H1 (cell line): ENCODE measurements around the gene PRKAG1. TPM values are rescaled to one million over a fixed set of nuclear protein-coding genes. Genes with fewer than 3 reads are reported as not detected.
A peak's percentile ranks its signal among the peaks of the same experiment; 100 is the strongest.

Source experiments
- CTCF ChIA-PET: fragments of 300-600 bp; sonication (Branson Sonifier 250); formaldehyde crosslinking; loops from one replicate; lab custom pipeline; 2021; ENCODE audit not compliant: partially characterized antibody; lab: Charles Lee
- POLR2A ChIA-PET: fragments of 300-600 bp; sonication (Branson Sonifier 250); formaldehyde crosslinking; loops from one replicate; lab custom pipeline; 2021; ENCODE audit warnings: inconsistent platforms; ENCODE audit not compliant: partially characterized antibody; lab: Charles Lee
- DNase-seq, 2 experiments: peaks; one replicate each; pipeline versions ENCODE4 v3.0.0 to v3.0.0-alpha.2; 2010 to 2022; ENCODE audit warnings: low spot score in 2 of 2, low read depth in 1 of 2, mixed read lengths in 1 of 2
- FAIRE-seq: peaks from 2 replicates; lab custom pipeline; 2011; peaks lifted over from hg19 to GRCh38; lab: Jason Lieb, UNC
- H2AFZ ChIP-seq: 2 replicates; pipeline ENCODE4 v1.8.1; 2012; ENCODE audit warnings: low read length, inconsistent platforms
- H2AK5ac ChIP-seq: 2 replicates; pipeline ENCODE4 v1.6.1; 2013; ENCODE audit warnings: low read depth, low read length
- H2BK120ac ChIP-seq: replicated peaks from 2 replicates; pipeline ENCODE3; 2013; ENCODE audit warnings: low read depth, low read length, inconsistent platforms
- H2BK12ac ChIP-seq: 2 replicates; pipeline ENCODE4 v1.6.1; 2013; ENCODE audit warnings: low read depth, low read length
- H2BK15ac ChIP-seq: 2 replicates; pipeline ENCODE4 v1.6.1; 2013; ENCODE audit warnings: low read length
- H2BK20ac ChIP-seq: 2 replicates; pipeline ENCODE4 v1.6.1; 2013; ENCODE audit warnings: low read length
- H2BK5ac ChIP-seq: 2 replicates; pipeline ENCODE4 v1.6.1; 2013; ENCODE audit warnings: low read depth, low read length
- H3K14ac ChIP-seq: 2 replicates; pipeline ENCODE4 v1.6.1; 2013; ENCODE audit warnings: inconsistent platforms; ENCODE audit not compliant: insufficient read length
- H3K18ac ChIP-seq: 2 replicates; pipeline ENCODE4 v1.6.1; 2013; ENCODE audit warnings: low read length; ENCODE audit errors: extremely low read depth
- H3K23ac ChIP-seq: 2 replicates; pipeline ENCODE4 v1.6.1; 2013; ENCODE audit warnings: inconsistent platforms; ENCODE audit not compliant: insufficient read length
- H3K23me2 ChIP-seq: 2 replicates; pipeline ENCODE4 v1.6.1; 2013; ENCODE audit warnings: low read depth, low read length
- H3K27ac ChIP-seq: 2 replicates; pipeline ENCODE4 v1.6.1; 2011; ENCODE audit warnings: low read depth, low read length, inconsistent platforms
- H3K27me3 ChIP-seq, 4 experiments: replicated peaks in 1 of 4; 1 replicate in 1 of 4; 2 replicates in 3 of 4; pipeline versions ENCODE4 v1.6.1 to v1.8.1; 2011 to 2013; ENCODE audit warnings: low read length in 3 of 4, mild to moderate bottlenecking in 3 of 4, inconsistent platforms in 2 of 4, mixed read lengths in 2 of 4, moderate library complexity in 1 of 4; ENCODE audit not compliant: control insufficient read depth in 3 of 4, insufficient read depth in 3 of 4; ENCODE audit errors: extremely low read depth in 1 of 4
- H3K36me3 ChIP-seq, 4 experiments: 2 replicates each; pipeline versions ENCODE4 v1.6.1 to v1.8.1; 2011 to 2013; ENCODE audit warnings: mild to moderate bottlenecking in 4 of 4, low read length in 3 of 4, moderate library complexity in 2 of 4, control low read depth in 1 of 4, inconsistent platforms in 1 of 4; ENCODE audit not compliant: insufficient read depth in 4 of 4, control insufficient read depth in 2 of 4
- H3K4ac ChIP-seq: replicated peaks from 2 replicates; pipeline ENCODE3; 2013; ENCODE audit warnings: low read length, low read depth, mixed read lengths, inconsistent platforms; ENCODE audit not compliant: insufficient read length
- H3K4me1 ChIP-seq, 4 experiments: replicated peaks in 1 of 4; 1 replicate in 1 of 4; 2 replicates in 3 of 4; pipeline versions ENCODE4 v1.6.1 to v1.8.1; 2011 to 2013; ENCODE audit warnings: low read length in 3 of 4, inconsistent platforms in 2 of 4, mixed read lengths in 1 of 4; ENCODE audit not compliant: insufficient read depth in 4 of 4, control insufficient read depth in 3 of 4
- H3K4me2 ChIP-seq, 2 experiments: 2 replicates each; pipeline versions ENCODE4 v1.6.1 to v1.8.1; 2011 to 2013; ENCODE audit warnings: low read depth in 2 of 2, low read length in 2 of 2, control low read depth in 1 of 2, inconsistent platforms in 1 of 2, mild to moderate bottlenecking in 1 of 2; ENCODE audit not compliant: insufficient read depth in 1 of 2
- H3K4me3 ChIP-seq, 4 experiments: fragments of 200-600, 300-600 bp in 1 of 4; sonication (generic), shearing (Covaris generic), sonication (Bioruptor Twin) in 1 of 4; 2 replicates each; pipeline versions ENCODE4 v1.5.1 to v1.8.1; 2011 to 2016; ENCODE audit warnings: low read length in 4 of 4, low read depth in 3 of 4, control low read depth in 2 of 4, inconsistent platforms in 2 of 4, mild to moderate bottlenecking in 2 of 4, mixed read lengths in 1 of 4, moderate library complexity in 1 of 4; ENCODE audit not compliant: insufficient read depth in 2 of 4; ENCODE audit errors: extremely low read depth in 1 of 4
- H3K56ac ChIP-seq: replicated peaks from 2 replicates; pipeline ENCODE3; 2013; ENCODE audit warnings: low read depth, mild to moderate bottlenecking, mixed read lengths, low read length, inconsistent platforms; ENCODE audit not compliant: insufficient read length
- H3K79me1 ChIP-seq: 2 replicates; pipeline ENCODE4 v1.6.1; 2013; ENCODE audit warnings: low read depth, low read length, control low read depth
- H3K79me2 ChIP-seq, 2 experiments: 2 replicates each; pipeline versions ENCODE4 v1.6.1 to v1.8.1; 2012 to 2013; ENCODE audit warnings: low read length in 2 of 2, mild to moderate bottlenecking in 2 of 2, inconsistent platforms in 1 of 2; ENCODE audit not compliant: insufficient read depth in 2 of 2, control insufficient read depth in 1 of 2
- H3K9ac ChIP-seq, 4 experiments: replicated peaks in 1 of 4; 1 replicate in 1 of 4; 2 replicates in 3 of 4; pipeline versions ENCODE4 v1.6.1 to v1.8.1; 2011 to 2013; ENCODE audit warnings: low read depth in 3 of 4, low read length in 3 of 4, control low read depth in 2 of 4, mild to moderate bottlenecking in 2 of 4, moderate library complexity in 2 of 4, inconsistent platforms in 1 of 4; ENCODE audit errors: extremely low read depth in 1 of 4
- H3K9me3 ChIP-seq, 2 experiments: 2 replicates each; pipeline versions ENCODE4 v1.6.1 to v1.8.1; 2012 to 2013; ENCODE audit warnings: mild to moderate bottlenecking in 2 of 2, moderate library complexity in 2 of 2, control low read depth in 1 of 2, inconsistent platforms in 1 of 2, low read depth in 1 of 2, low read length in 1 of 2, mixed read lengths in 1 of 2; ENCODE audit not compliant: insufficient read depth in 2 of 2
- H4K20me1 ChIP-seq, 2 experiments: replicated peaks in 1 of 2; 2 replicates each; pipeline versions ENCODE3 to v1.8.1; 2011 to 2013; ENCODE audit warnings: inconsistent platforms in 2 of 2, low read length in 2 of 2, mild to moderate bottlenecking in 1 of 2; ENCODE audit not compliant: insufficient read depth in 2 of 2, control insufficient read depth in 1 of 2
- H4K5ac ChIP-seq: 2 replicates; pipeline ENCODE4 v1.6.1; 2013; ENCODE audit warnings: low read length, low read depth, mixed read lengths, inconsistent platforms; ENCODE audit not compliant: insufficient read length
- H4K8ac ChIP-seq: 2 replicates; pipeline ENCODE4 v1.8.0; 2013; ENCODE audit warnings: mild to moderate bottlenecking, moderate library complexity, low read length, inconsistent platforms; ENCODE audit not compliant: insufficient read depth; ENCODE audit errors: extremely low read depth
- H4K91ac ChIP-seq: replicated peaks from 2 replicates; pipeline ENCODE3; 2013; ENCODE audit warnings: low read length, mixed read lengths, inconsistent platforms; ENCODE audit not compliant: insufficient read length
- BCL11A ChIP-seq, 2 experiments: IDR thresholded peaks; one replicate each; pipeline ENCODE4 v1.6.1; 2011; ENCODE audit warnings: low read depth in 2 of 2, low read length in 2 of 2, mild to moderate bottlenecking in 2 of 2
- CTCF ChIP-seq, 3 experiments: IDR thresholded peaks; 1 replicate in 2 of 3; 2 replicates in 1 of 3; pipeline versions ENCODE4 v1.5.1 to v1.6.1; 2011; ENCODE audit warnings: low read length in 3 of 3, mild to moderate bottlenecking in 3 of 3, inconsistent platforms in 2 of 3, low read depth in 1 of 3, moderate library complexity in 1 of 3; ENCODE audit not compliant: insufficient read depth in 1 of 3; ENCODE audit errors: control extremely low read depth in 1 of 3
- HDAC2 ChIP-seq, 2 experiments: fragments of 300-600 bp in 1 of 2; sonication (generic) in 1 of 2; IDR thresholded peaks; 2 replicates each; pipeline ENCODE4 v1.6.1; 2011 to 2012; ENCODE audit warnings: low read depth in 2 of 2, low read length in 2 of 2, mild to moderate bottlenecking in 2 of 2, moderate library complexity in 2 of 2, borderline replicate concordance in 1 of 2, inconsistent platforms in 1 of 2
- RAD21 ChIP-seq, 2 experiments: IDR thresholded peaks in 1 of 2; conservative IDR thresholded peaks in 1 of 2; 2 replicates each; pipeline ENCODE4 v1.6.1; 2011; ENCODE audit warnings: low read depth in 2 of 2, low read length in 2 of 2, improper control_type of control experiment in 1 of 2, inconsistent platforms in 1 of 2, mild to moderate bottlenecking in 1 of 2, moderate library complexity in 1 of 2
- SP2 ChIP-seq: IDR thresholded peaks from 2 replicates; pipeline ENCODE4 v1.6.1; 2012; ENCODE audit warnings: mild to moderate bottlenecking, low read length, inconsistent platforms
- TAF1 ChIP-seq: IDR thresholded peaks from 2 replicates; pipeline ENCODE4 v1.6.1; 2011; ENCODE audit warnings: mild to moderate bottlenecking, low read depth, low read length
- WGBS, 2 experiments: shearing (Covaris generic) in 1 of 2; methylation state at CpG; one replicate each; pipeline versions ENCODE4 v1.1.6 to v1.1.7; 2013 to 2015; ENCODE audit warnings: low lambda C conversion rate in 2 of 2, mixed read lengths in 2 of 2, inconsistent platforms in 1 of 2, low coverage in 1 of 2, missing lambda C conversion rate in 1 of 2; ENCODE audit not compliant: insufficient replicate concordance in 2 of 2, insufficient coverage in 1 of 2, insufficient read length in 1 of 2; ENCODE audit errors: extremely low coverage in 1 of 2, missing lambda C conversion rate in 1 of 2; 5-methylcytosine and 5-hydroxymethylcytosine counted together
- polyA plus RNA-seq, 7 experiments: library from polyadenylated mRNA; depleted of rRNA in 3 of 7; stranded (reverse) in 5 of 7; unstranded in 2 of 7; fragments of >200 nt in 5 of 7; fragments of 200-250 nt in 2 of 7; gene quantifications; 1 replicate in 5 of 7; 2 replicates in 1 of 7; 4 replicates in 1 of 7; pipeline versions ENCODE4 v1.2.1 to v1.2.3, GENCODE V29; 2011 to 2013; ENCODE audit warnings: missing spikeins in 2 of 7, mixed read lengths in 2 of 7
- total RNA-seq: library from RNA; stranded (reverse); fragmentation: NEBNext Ultra II Directional; extraction: Animal tissue kit (Norgen Biotek cat#: 25700); gene quantifications from 2 replicates; pipeline ENCODE4 v1.2.1, GENCODE V29; 2021

PRKAG1 gene
- total and polyA plus RNA-seq, 2 of the 8 experiments (the other 6 are each of a cell fraction or from before 2014, with no cell fraction given) = 38.6 to 57.5 TPM

GRCh38 chr12:49019443-49020324 is 1.1 kb upstream of the PRKAG1 start:
- H4K91ac ChIP-seq = no peak overlapping the region
- H2BK5ac ChIP-seq = no peak overlapping the region; the same call in 1 of the 2 replicates
- TF ChIP-seq TAF1 (0 out of 2 replicates have a peak, but pooled peaks have one; percentile 16), SP2 (no peak), RAD21 (IDR thresholded peaks at IDR 0.05 in 1 of 2, conservative IDR thresholded peaks at IDR 0.05 in 1 of 2; ENCODE audit: low read depth in 2 of 2, low read length in 2 of 2) (peak in 1 of 2 experiments; percentile 40; a peak in 1 of 4 replicates), CTCF (IDR thresholded peaks at IDR 0.05; ENCODE audit: control extremely low read depth in 1 of 3, insufficient read depth in 1 of 3, low read depth in 1 of 3, low read length in 3 of 3) (peak; percentile 49 to 60 (median 56)), HDAC2 (IDR thresholded peaks at IDR 0.05; ENCODE audit: borderline replicate concordance in 1 of 2, low read depth in 2 of 2, low read length in 2 of 2) (no peak), BCL11A (IDR thresholded peaks at IDR 0.05; ENCODE audit: low read depth in 2 of 2, low read length in 2 of 2) (no peak)
- 77% methylated on average over 10 of the region's 10 CpGs; no CpG with 5 or more reads in 1 of the 2 experiments for WGBS, 2 experiments
- DNase-seq = peak in 1 of 2 experiments; percentile 67
- no peak overlapping the region for H3K23ac ChIP-seq
- peak overlapping the region; percentile 1 for H4K5ac ChIP-seq
- peak overlapping the region in 1 of 4 experiments; percentile 63; a peak in 2 of 7 replicates for H3K9ac ChIP-seq
- ChIA-PET POLR2A (interaction anchor here (0.6 to 22.2 kb wide), 15 partner anchors 9 to 191 kb away, joined by 3 to 339 read pairs (median 4); partner anchors contain the start of genes DDN, RND1 and TUBA1B), CTCF (interaction anchor here (0.6 to 4.9 kb wide), 19 partner anchors 12 to 1685 kb away, joined by 3 to 34 read pairs (median 3); partner anchors contain the start of genes DDN and WNT1)
- no peak overlapping the region for H2BK20ac ChIP-seq
- H3K27me3 ChIP-seq = no peaks in the 10 kb centered on the region
- no peak overlapping the region for H3K4ac ChIP-seq
- no peaks in the 10 kb centered on the region; the same call in 1 of the 2 replicates for H3K79me1 ChIP-seq
- no peak overlapping the region for H2BK12ac ChIP-seq
- no peak overlapping the region for H3K14ac ChIP-seq
- no peak overlapping the region for H2BK15ac ChIP-seq
- H2AK5ac ChIP-seq = peak overlapping the region; percentile 76; the same call in 1 of the 2 replicates
- no peaks in the 10 kb centered on the region for H3K9me3 ChIP-seq
- H3K23me2 ChIP-seq = peaks cover 8% of the 10 kb centered on the region
- H4K8ac ChIP-seq = peak overlapping the region; percentile 90; the same call in 1 of the 2 replicates
- peaks cover 0 to 6% (median 1%) of the 10 kb centered on the region in 4 experiments; a peak in 4 of 7 replicates for H3K4me1 ChIP-seq
- H3K27ac ChIP-seq = no peak overlapping the region
- peaks cover 2 to 3% of the 10 kb centered on the region in 2 experiments for H4K20me1 ChIP-seq
- FAIRE-seq = no peak
- H3K18ac ChIP-seq = no peak overlapping the region
- H3K4me3 ChIP-seq = peak overlapping the region in 2 of 4 experiments; percentile 65 to 77; a peak in 5 of 8 replicates
- H3K56ac ChIP-seq = no peak overlapping the region
- H3K4me2 ChIP-seq = peak overlapping the region in 1 of 2 experiments; percentile 87; a peak in 2 of 4 replicates
- H2BK120ac ChIP-seq = no peak overlapping the region
- H3K36me3 ChIP-seq = peaks cover 5 to 32% (median 21%) of the 10 kb centered on the region in 4 experiments; a peak in 6 of 8 replicates
- no peak overlapping the region for H2AFZ ChIP-seq
- H3K79me2 ChIP-seq = no peaks in the 10 kb centered on the region
